Activated CD8-positive, alpha-beta T cell treated with anti-CD3 and anti-CD28 coated beads for 36 hours (primary cell): ENCODE data around the gene ZNF524. TPM values are rescaled to one million over a fixed set of nuclear protein-coding genes. Genes with fewer than 3 reads are reported as not detected.
A peak's percentile ranks its signal among the peaks of the same experiment; 100 is the strongest.

ENCODE experiments used
- ATAC-seq: fragments of 200-7000 bp; cut with Tn5 transposase; one replicate; pipeline ENCODE4 v1.10.0; 2021; ENCODE audit warnings: mild to moderate bottlenecking, moderate library complexity
- CTCF ChIA-PET: fragments of 350-600 bp; sonication (Branson Sonifier 250); formaldehyde crosslinking; loops from one replicate; lab custom pipeline; 2021; ENCODE audit warnings: antibody characterized with exemption; lab: Charles Lee
- POLR2A ChIA-PET: fragments of 350-600 bp; sonication (Branson Sonifier 250); formaldehyde crosslinking; loops from one replicate; lab custom pipeline; 2021; ENCODE audit warnings: antibody characterized with exemption; lab: Charles Lee
- DNase-seq: peaks from one replicate; pipeline ENCODE4 v3.0.0-alpha.2; 2020
- H3K27ac Mint-ChIP-seq: one replicate; pipeline ENCODE4 v1.8.0; 2021; ENCODE audit warnings: mild to moderate bottlenecking, mixed read lengths
- H3K27me3 Mint-ChIP-seq: one replicate; pipeline ENCODE4 v1.8.0; 2021; ENCODE audit warnings: mixed read lengths
- H3K36me3 Mint-ChIP-seq: one replicate; pipeline ENCODE4 v1.8.0; 2021; ENCODE audit warnings: low read depth, mixed read lengths
- H3K4me1 Mint-ChIP-seq: one replicate; pipeline ENCODE4 v1.8.0; 2021; ENCODE audit warnings: low read depth, mixed read lengths
- H3K4me3 Mint-ChIP-seq: one replicate; pipeline ENCODE4 v1.8.0; 2021; ENCODE audit warnings: mild to moderate bottlenecking, moderate library complexity, mixed read lengths
- H3K9me3 Mint-ChIP-seq: one replicate; pipeline ENCODE4 v1.8.0; 2021; ENCODE audit warnings: mixed read lengths
- intact Hi-C: fragments of 100-400 bp; cut with micrococcal nuclease; formaldehyde crosslinking; loops from one replicate; pipeline ENCODE4 v1.10.0; 2022
- total RNA-seq, 2 experiments: library from RNA; stranded (reverse); gene quantifications; one replicate each; pipeline ENCODE4 v1.2.3, GENCODE V29; 2021
- TF ChIP-seq, protein P1 (sequence below): fragments of 200-600 bp; IDR thresholded peaks from one replicate; pipeline ENCODE4 v1.8.0; 2022; ENCODE audit warnings: antibody characterized with exemption, mild to moderate bottlenecking

ZNF524 gene
- total RNA-seq, 2 experiments from 2014 or later, result 11.0 to 12.3 TPM

DNA sequence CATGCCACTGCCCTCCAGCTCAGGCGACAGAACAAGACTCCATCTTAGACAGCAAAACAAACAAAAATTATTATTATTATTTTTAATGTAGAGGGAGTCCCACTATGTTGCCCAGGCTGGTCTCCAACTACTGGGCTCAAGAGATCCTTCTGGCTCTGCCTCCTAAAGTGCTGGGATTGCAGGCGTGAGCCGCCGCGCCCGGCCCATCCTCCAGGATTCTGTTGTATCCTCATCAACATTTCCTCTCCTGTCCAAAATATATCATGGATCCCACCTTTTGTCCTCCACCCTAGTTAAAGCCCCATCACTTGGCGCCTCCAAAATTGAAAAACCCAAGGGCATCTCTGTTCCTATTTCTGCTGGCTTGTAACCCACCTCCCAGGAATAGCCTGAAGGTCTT lies 23.0 kb downstream of the ZNF524 start:
- Mint-ChIP-seq H3K4me1 (peaks cover 56% of the 10 kb centered on the region), H3K9me3 (no peaks in the 10 kb centered on the region), H3K4me3 (peak overlapping the region; percentile 82), H3K27me3 (peaks cover 6% of the 10 kb centered on the region), H3K27ac (no peak overlapping the region), H3K36me3 (peaks cover 18% of the 10 kb centered on the region)
- intact Hi-C loops, result no loop called here
- CTCF ChIA-PET, result interaction anchor here (1.7 to 3.1 kb wide), 2 partner anchors 10 to 17 kb away, joined by 11 to 20 read pairs; partner anchors contain the start of gene ZNF865
- ATAC-seq (no peak), DNase-seq (no peak)
- TF ChIP-seq, protein P1, sequence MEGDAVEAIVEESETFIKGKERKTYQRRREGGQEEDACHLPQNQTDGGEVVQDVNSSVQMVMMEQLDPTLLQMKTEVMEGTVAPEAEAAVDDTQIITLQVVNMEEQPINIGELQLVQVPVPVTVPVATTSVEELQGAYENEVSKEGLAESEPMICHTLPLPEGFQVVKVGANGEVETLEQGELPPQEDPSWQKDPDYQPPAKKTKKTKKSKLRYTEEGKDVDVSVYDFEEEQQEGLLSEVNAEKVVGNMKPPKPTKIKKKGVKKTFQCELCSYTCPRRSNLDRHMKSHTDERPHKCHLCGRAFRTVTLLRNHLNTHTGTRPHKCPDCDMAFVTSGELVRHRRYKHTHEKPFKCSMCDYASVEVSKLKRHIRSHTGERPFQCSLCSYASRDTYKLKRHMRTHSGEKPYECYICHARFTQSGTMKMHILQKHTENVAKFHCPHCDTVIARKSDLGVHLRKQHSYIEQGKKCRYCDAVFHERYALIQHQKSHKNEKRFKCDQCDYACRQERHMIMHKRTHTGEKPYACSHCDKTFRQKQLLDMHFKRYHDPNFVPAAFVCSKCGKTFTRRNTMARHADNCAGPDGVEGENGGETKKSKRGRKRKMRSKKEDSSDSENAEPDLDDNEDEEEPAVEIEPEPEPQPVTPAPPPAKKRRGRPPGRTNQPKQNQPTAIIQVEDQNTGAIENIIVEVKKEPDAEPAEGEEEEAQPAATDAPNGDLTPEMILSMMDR, result no peak
- POLR2A ChIA-PET, result interaction anchor here (0.8 to 2.0 kb wide), 3 partner anchors 17 to 233 kb away, joined by 3 to 7 read pairs (median 3); partner anchors contain the start of genes ZNF579 and ZNF865

DNA sequence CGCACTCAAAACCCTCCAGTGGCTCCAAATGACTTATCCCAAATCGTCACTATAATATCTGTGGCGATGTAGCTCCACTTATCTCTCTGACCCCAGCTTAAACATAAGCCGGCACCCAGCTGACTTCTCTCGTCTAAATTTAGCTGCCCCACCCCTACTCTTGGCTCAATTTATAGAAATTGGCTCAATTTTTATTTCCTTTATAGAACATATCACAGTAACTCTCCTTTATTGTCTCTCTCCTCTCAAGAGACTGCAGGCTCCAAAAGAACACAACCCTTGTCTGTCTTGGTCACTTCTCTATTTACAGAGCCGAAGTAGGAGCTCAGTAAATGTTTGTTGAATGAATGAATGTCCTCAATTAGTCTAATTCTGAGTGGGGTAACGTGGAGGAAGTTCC lies 23.5 kb downstream of the ZNF524 start:
- no peaks in the 10 kb centered on the region for H3K9me3 Mint-ChIP-seq
- H3K27ac Mint-ChIP-seq, result no peak overlapping the region
- no peak for DNase-seq
- H3K27me3 Mint-ChIP-seq, result peaks cover 6% of the 10 kb centered on the region
- H3K36me3 Mint-ChIP-seq, result peaks cover 18% of the 10 kb centered on the region
- POLR2A ChIA-PET, result interaction anchor here (1.2 to 2.0 kb wide), 3 partner anchors 17 to 43 kb away, joined by 3 to 7 read pairs (median 7); partner anchors contain the start of genes FIZ1, ZNF579 and ZNF865
- ATAC-seq, result no peak
- H3K4me3 Mint-ChIP-seq, result peak overlapping the region; percentile 82
- TF ChIP-seq, protein P1, result no peak
- CTCF ChIA-PET, result interaction anchor here (1.6 to 3.1 kb wide), 3 partner anchors 10 to 120 kb away, joined by 9 to 20 read pairs (median 11); partner anchors contain the start of gene ZNF865
- intact Hi-C loops, result no loop called here
- peaks cover 55% of the 10 kb centered on the region for H3K4me1 Mint-ChIP-seq

DNA sequence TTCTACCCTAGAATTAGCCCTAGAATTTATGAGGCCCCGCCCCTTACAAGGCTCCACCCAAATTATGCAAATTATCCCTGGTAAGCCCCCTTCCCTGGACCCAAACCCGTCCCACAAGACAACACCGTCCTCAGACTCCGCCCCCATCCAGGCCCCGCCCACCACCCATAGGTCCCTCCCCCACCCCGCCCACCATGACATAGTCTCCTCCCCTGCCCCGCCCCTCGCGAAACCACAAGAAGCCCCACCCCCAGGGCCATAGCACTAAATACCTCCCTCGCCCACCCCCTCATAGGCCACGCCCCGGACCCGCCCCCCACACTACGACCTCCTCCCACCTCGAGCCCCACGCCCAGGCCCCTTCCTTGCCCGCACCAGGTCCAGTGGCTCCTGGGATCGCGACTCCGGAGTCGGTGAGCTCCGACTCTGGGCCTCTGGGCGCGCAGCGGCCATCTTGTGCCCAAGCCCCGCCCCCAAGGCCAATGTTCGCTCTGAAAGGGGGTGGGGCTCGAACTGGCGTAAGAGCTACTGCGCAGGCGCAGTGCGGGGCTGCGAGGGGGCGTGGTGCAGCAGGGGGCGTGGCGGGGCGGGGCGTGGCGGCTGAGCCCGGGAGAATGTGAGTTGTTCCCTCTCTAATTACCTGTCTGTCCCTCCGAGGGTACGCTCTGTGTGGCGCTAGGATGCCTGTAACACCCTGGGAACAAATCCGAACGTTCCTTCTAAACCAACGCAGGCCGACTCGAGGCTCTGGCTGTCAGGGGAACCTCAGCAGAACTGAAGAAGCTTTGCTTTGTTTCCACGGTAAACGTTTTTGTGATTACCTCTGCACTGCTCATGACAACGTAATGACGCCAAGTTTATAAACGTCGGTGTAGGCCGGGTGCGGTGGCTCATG lies 24.3 kb downstream of the ZNF524 start, which contains the start of gene ZNF784:
TSS of gene ZNF784 (minus strand) at position 458 of the 895 bp plus-strand sequence. CDS start at position 453, 5 bp downstream.
- Mint-ChIP-seq H3K36me3 (peaks cover 15% of the 10 kb centered on the region), H3K4me3 (peak within 1 kb of the TSS; percentile 82), H3K9me3 (no peaks in the 10 kb centered on the region), H3K27me3 (peaks cover 6% of the 10 kb centered on the region), H3K27ac (peak within 1 kb of the TSS; percentile 97), H3K4me1 (peaks cover 51% of the 10 kb centered on the region)
- CTCF ChIA-PET, result interaction anchor here (0.6 to 3.3 kb wide), 8 partner anchors 9 to 121 kb away, joined by 3 to 20 read pairs (median 6); partner anchors contain the start of gene ZNF865
- ATAC-seq (peak; percentile 79), DNase-seq (peak; percentile 93)
- TF ChIP-seq, protein P1, result no peak
- POLR2A ChIA-PET, result interaction anchor here (0.8 to 2.0 kb wide), 6 partner anchors 14 to 33 kb away, joined by 3 to 8 read pairs (median 6); partner anchors contain the start of genes CCDC106, FIZ1 and ZNF865
- intact Hi-C loops, result loop anchor here (5.0 kb wide), 1 partner anchor 107 kb away; no protein-coding TSS in a partner anchor

DNA sequence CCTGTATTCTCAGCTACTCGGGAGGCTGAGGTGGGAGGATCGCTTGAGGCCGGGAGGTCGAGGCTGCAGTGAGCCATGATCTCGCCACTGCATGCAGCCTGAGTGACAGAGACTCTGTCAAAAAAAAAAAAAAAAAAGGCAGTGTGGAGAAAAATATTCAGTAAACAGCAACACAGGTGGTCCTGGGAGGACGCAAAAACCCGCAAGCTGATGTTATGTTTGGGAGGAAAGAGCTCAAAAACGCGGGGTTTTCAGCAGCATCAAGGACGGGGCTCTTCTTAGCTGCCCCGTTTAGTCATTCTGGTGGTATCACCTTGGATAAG lies 24.9 kb downstream of the ZNF524 start:
- peaks cover 47% of the 10 kb centered on the region for H3K4me1 Mint-ChIP-seq
- ChIA-PET POLR2A (interaction anchor here (0.8 to 2.0 kb wide), 8 partner anchors 13 to 32 kb away, joined by 3 to 8 read pairs (median 4); partner anchors contain the start of genes CCDC106, FIZ1 and ZNF865), CTCF (interaction anchor here (0.9 to 3.3 kb wide), 6 partner anchors 8 to 121 kb away, joined by 3 to 20 read pairs (median 6); partner anchors contain the start of gene ZNF865)
- TF ChIP-seq, protein P1, result no peak
- H3K27ac Mint-ChIP-seq, result peak overlapping the region; percentile 24
- no peaks in the 10 kb centered on the region for H3K9me3 Mint-ChIP-seq
- H3K27me3 Mint-ChIP-seq, result peaks cover 6% of the 10 kb centered on the region
- intact Hi-C loops, result loop anchor here (5.0 kb wide), 1 partner anchor 108 kb away; no protein-coding TSS in a partner anchor
- ATAC-seq (no peak), DNase-seq (no peak)
- H3K4me3 Mint-ChIP-seq, result peak overlapping the region; percentile 82
- H3K36me3 Mint-ChIP-seq, result peaks cover 11% of the 10 kb centered on the region
